IMR-90 (cell line): ENCODE data around the gene ADAM12. TPM values are rescaled to one million over a fixed set of nuclear protein-coding genes. Genes with fewer than 3 reads are reported as not detected.

Experiments used
- ATAC-seq: fragments of 200-7000 bp; cut with Tn5 transposase; 2 replicates; pipeline ENCODE4 v1.9.1; 2020; ENCODE audit warnings: low read depth, mild to moderate bottlenecking, moderate library complexity
- BruUV-seq: library from RNA; stranded (reverse); fragments of 400-500 nt; replicated peaks from 2 replicates; lab custom pipeline; 2021; lab: Mats Ljungman, UMichigan
- CTCF ChIA-PET: fragments of 300-600 bp; formaldehyde crosslinking; extraction: SDS; loops from one replicate; lab custom pipeline; 2021; ENCODE audit warnings: antibody characterized with exemption; lab: Yijun Ruan, JAX
- POLR2A ChIA-PET: fragments of 300-600 bp; sonication (Branson Sonifier 250); formaldehyde crosslinking; loops from one replicate; lab custom pipeline; 2022; ENCODE audit warnings: antibody characterized with exemption; ENCODE audit not compliant: unreplicated experiment; lab: Charles Lee
- DNase-seq: peaks from one replicate; pipeline ENCODE4 v3.0.0; 2013
- H2AFZ ChIP-seq: replicated peaks from 2 replicates; pipeline ENCODE3; 2013; ENCODE audit warnings: low read length, mild to moderate bottlenecking; ENCODE audit not compliant: poor library complexity
- H2AK5ac ChIP-seq: 2 replicates; pipeline ENCODE4 v1.6.1; 2013; ENCODE audit warnings: low read depth, low read length, inconsistent platforms
- H2AK9ac ChIP-seq: replicated peaks from 2 replicates; pipeline ENCODE3; 2013; ENCODE audit warnings: mild to moderate bottlenecking, low read depth, low read length, moderate library complexity; ENCODE audit not compliant: poor library complexity
- H2BK120ac ChIP-seq: 2 replicates; pipeline ENCODE4 v1.6.1; 2013; ENCODE audit warnings: low read depth, low read length, inconsistent platforms
- H2BK15ac ChIP-seq: 3 replicates; pipeline ENCODE4 v1.6.1; 2013; ENCODE audit warnings: low read depth, low read length, inconsistent platforms
- H2BK20ac ChIP-seq: 2 replicates; pipeline ENCODE4 v1.6.1; 2013; ENCODE audit warnings: low read depth, mild to moderate bottlenecking, inconsistent platforms, low read length, moderate library complexity
- H2BK5ac ChIP-seq: 2 replicates; pipeline ENCODE4 v1.6.1; 2013; ENCODE audit warnings: mild to moderate bottlenecking, low read depth, low read length, inconsistent platforms; ENCODE audit not compliant: poor library complexity, severe bottlenecking
- H3K14ac ChIP-seq: replicated peaks from 2 replicates; pipeline ENCODE4 v1.6.1; 2013; ENCODE audit warnings: low read depth, low read length, inconsistent platforms
- H3K18ac ChIP-seq: 2 replicates; pipeline ENCODE4 v1.6.1; 2013; ENCODE audit warnings: low read depth, low read length, control low read depth
- H3K23ac ChIP-seq: 2 replicates; pipeline ENCODE4 v1.6.1; 2013; ENCODE audit warnings: low read depth, low read length, inconsistent platforms
- H3K27ac ChIP-seq: 2 replicates; pipeline ENCODE4 v1.5.1; 2013; ENCODE audit warnings: mild to moderate bottlenecking, control low read depth, low read length; ENCODE audit not compliant: insufficient read depth
- H3K27me3 ChIP-seq: 2 replicates; pipeline ENCODE4 v1.6.1; 2013; ENCODE audit warnings: low read length; ENCODE audit not compliant: control insufficient read depth, insufficient read depth
- H3K36me3 ChIP-seq: 2 replicates; pipeline ENCODE4 v1.6.1; 2013; ENCODE audit warnings: low read length, mixed read lengths; ENCODE audit not compliant: control insufficient read depth, insufficient read depth
- H3K4ac ChIP-seq: 2 replicates; pipeline ENCODE4 v1.6.1; 2013; ENCODE audit warnings: low read depth, low read length, inconsistent platforms
- H3K4me1 ChIP-seq: 2 replicates; pipeline ENCODE4 v1.6.1; 2013; ENCODE audit warnings: low read length, mixed read lengths; ENCODE audit not compliant: control insufficient read depth, insufficient read depth
- H3K4me2 ChIP-seq: 2 replicates; pipeline ENCODE4 v1.6.1; 2013; ENCODE audit warnings: low read depth, mild to moderate bottlenecking, control low read depth, low read length, moderate library complexity
- H3K4me3 ChIP-seq: 2 replicates; pipeline ENCODE4 v1.5.1; 2013; ENCODE audit warnings: low read depth, mild to moderate bottlenecking, control low read depth, low read length, moderate library complexity; ENCODE audit not compliant: insufficient read depth
- H3K56ac ChIP-seq: 2 replicates; pipeline ENCODE4 v1.6.1; 2013; ENCODE audit warnings: low read length, inconsistent platforms; ENCODE audit not compliant: insufficient read depth; ENCODE audit errors: extremely low read depth
- H3K79me1 ChIP-seq, 2 experiments: 2 replicates each; pipeline ENCODE4 v1.6.1; 2013; ENCODE audit warnings: low read length in 2 of 2, inconsistent platforms in 1 of 2, low read depth in 1 of 2
- H3K9ac ChIP-seq: 2 replicates; pipeline ENCODE4 v1.6.1; 2013; ENCODE audit warnings: low read depth, low read length, control low read depth
- H3K9me1 ChIP-seq: 2 replicates; pipeline ENCODE4 v1.6.1; 2013; ENCODE audit warnings: low read length, inconsistent platforms; ENCODE audit not compliant: insufficient read depth
- H3K9me3 ChIP-seq: 2 replicates; pipeline ENCODE4 v1.6.1; 2013; ENCODE audit warnings: low read length; ENCODE audit not compliant: control insufficient read depth, insufficient read depth
- H4K20me1 ChIP-seq: 2 replicates; pipeline ENCODE4 v1.6.1; 2013; ENCODE audit warnings: low read length, inconsistent platforms; ENCODE audit not compliant: insufficient read depth
- H4K5ac ChIP-seq: 2 replicates; pipeline ENCODE4 v1.6.1; 2013; ENCODE audit warnings: mild to moderate bottlenecking, low read depth, low read length, control low read depth
- H4K8ac ChIP-seq, 2 experiments: 2 replicates each; pipeline ENCODE4 v1.6.1; 2013; ENCODE audit warnings: low read depth in 2 of 2, low read length in 2 of 2, control low read depth in 1 of 2, inconsistent platforms in 1 of 2
- H4K91ac ChIP-seq: 2 replicates; pipeline ENCODE4 v1.6.1; 2013; ENCODE audit warnings: low read depth, low read length, inconsistent platforms; ENCODE audit not compliant: insufficient read depth
- ELK1 ChIP-seq: fragments of 150-350 bp; IDR thresholded peaks from 2 replicates; pipeline ENCODE4 v1.6.1; 2016; ENCODE audit warnings: low read depth, mild to moderate bottlenecking, low read length, moderate library complexity, borderline replicate concordance
- MXI1 ChIP-seq: IDR thresholded peaks from 2 replicates; pipeline ENCODE4 v1.6.1; 2012; ENCODE audit warnings: low read depth, mild to moderate bottlenecking, low read length, moderate library complexity, borderline replicate concordance
- WGBS, 2 experiments: methylation state at CpG; one replicate each; pipeline versions ENCODE4 v1.1.5 to v1.1.7; 2013; ENCODE audit warnings: missing lambda C conversion rate in 2 of 2; ENCODE audit not compliant: insufficient read length in 1 of 2; ENCODE audit errors: extremely low coverage in 2 of 2; 5-methylcytosine and 5-hydroxymethylcytosine counted together
- dilution Hi-C: fragments of 300-500 bp; cut with HindIII; formaldehyde crosslinking; loops from one replicate; pipeline ENCODE4 v1.14.3; 2018; ENCODE audit warnings: low sequenced_read_pairs; ENCODE audit not compliant: unreplicated experiment
- in situ Hi-C: fragments of 300-500 bp; cut with MboI; formaldehyde crosslinking; loops from 3 replicates; pipeline ENCODE4 v1.14.3; 2019; ENCODE audit warnings: low sequenced_read_pairs, inconsistent platforms, mixed read lengths
- intact Hi-C: fragments of 100-400 bp; cut with micrococcal nuclease; formaldehyde crosslinking; loops from 2 replicates; pipeline ENCODE4 v1.10.0; 2022
- polyA plus RNA-seq, 3 experiments: library from polyadenylated mRNA; depleted of rRNA; stranded (reverse); fragments of >200 nt; gene quantifications; 2 replicates each; pipeline ENCODE4 v1.2.3, GENCODE V29; 2012; ENCODE audit warnings: low replicate concordance in 1 of 3
- total RNA-seq: library from RNA; depleted of rRNA; stranded (reverse); fragments of >200 nt; gene quantifications from 2 replicates; pipeline ENCODE4 v1.2.3, GENCODE V29; 2012

ADAM12 gene
- total and polyA plus RNA-seq, 2 of the 4 experiments (the other 2 are of a cell fraction) = 9.6 to 10.2 TPM

GRCh38 chr10:126369125-126369710 is 19.1 kb downstream of the ADAM12 start:
- POLR2A ChIA-PET = interaction anchor here (0.6 kb wide), 1 partner anchor 161 kb away, joined by 3 read pairs; no protein-coding TSS in a partner anchor
- Histone ChIP-seq H3K14ac (no peak overlapping the region), H3K4me1 (peaks cover 5% of the 10 kb centered on the region), H3K4me3 (no peak overlapping the region), H3K36me3 (no peaks in the 10 kb centered on the region), H2AK5ac (no peak overlapping the region), H3K4ac (no peak overlapping the region), H3K9me3 (no peaks in the 10 kb centered on the region), H2AK9ac (no peak overlapping the region), H2BK20ac (no peak overlapping the region), H2AFZ (no peak overlapping the region), H3K9me1 (no peaks in the 10 kb centered on the region), H3K27ac (no peak overlapping the region), H3K9ac (no peak overlapping the region), H3K4me2 (no peak overlapping the region), H2BK5ac (no peak overlapping the region), H3K56ac (no peak overlapping the region), H3K27me3 (no peaks in the 10 kb centered on the region), H4K91ac (no peak overlapping the region), H4K20me1 (no peaks in the 10 kb centered on the region), H3K79me1 (no peaks in the 10 kb centered on the region), H2BK15ac (no peak overlapping the region), H3K18ac (no peak overlapping the region), H4K8ac (no peak overlapping the region), H2BK120ac (no peak overlapping the region), H3K23ac (no peak overlapping the region), H4K5ac (no peak overlapping the region)
- TF ChIP-seq ELK1 = no peak
- no peak for TF ChIP-seq MXI1
- ATAC-seq = no peak
- intact Hi-C loops = loop anchor here (5.0 kb wide), 1 partner anchor 52 kb away; no protein-coding TSS in a partner anchor
- no TSS peak for BruUV-seq
- no peak for DNase-seq
- in situ Hi-C loops = no loop called here
- dilution Hi-C loops = no loop called here
- CTCF ChIA-PET = interaction anchor here (1.2 kb wide), 1 partner anchor 44 kb away, joined by 3 read pairs; no protein-coding TSS in a partner anchor
- WGBS, 2 experiments = 80% methylated on average over 1 of the region's 4 CpGs; no CpG with 5 or more reads in 1 of the 2 experiments
